Calu3 (cell line): ENCODE data around the gene ISG20L2. TPM values are rescaled to one million over a fixed set of nuclear protein-coding genes. Genes with fewer than 3 reads are reported as not detected.

Experiments used
- BruUV-seq: library from RNA; stranded (reverse); fragments of 400-500 nt; replicated peaks from 2 replicates; lab custom pipeline; 2021; lab: Mats Ljungman, UMichigan
- CTCF ChIA-PET: fragments of 300-600 bp; sonication (Branson Sonifier 250); formaldehyde crosslinking; loops from one replicate; lab custom pipeline; 2022; ENCODE audit warnings: antibody characterized with exemption; lab: Charles Lee
- DNase-seq: peaks from one replicate; pipeline ENCODE4 v3.0.0; 2022
- H3K27ac Mint-ChIP-seq: one replicate; pipeline ENCODE4 v1.8.0; 2022; ENCODE audit warnings: mixed read lengths; ENCODE audit not compliant: unreplicated experiment
- H3K27me3 Mint-ChIP-seq: one replicate; pipeline ENCODE4 v1.8.0; 2022; ENCODE audit warnings: mixed read lengths; ENCODE audit not compliant: unreplicated experiment
- H3K36me3 Mint-ChIP-seq: one replicate; pipeline ENCODE4 v1.8.0; 2022; ENCODE audit warnings: mild to moderate bottlenecking, moderate library complexity, mixed read lengths; ENCODE audit not compliant: insufficient read depth, unreplicated experiment
- H3K4me1 Mint-ChIP-seq: one replicate; pipeline ENCODE4 v1.8.0; 2022; ENCODE audit warnings: mild to moderate bottlenecking, low read depth, mixed read lengths; ENCODE audit not compliant: unreplicated experiment
- H3K4me3 Mint-ChIP-seq: one replicate; pipeline ENCODE4 v1.8.0; 2022; ENCODE audit warnings: mild to moderate bottlenecking, low read depth, moderate library complexity, mixed read lengths; ENCODE audit not compliant: unreplicated experiment
- H3K9me3 Mint-ChIP-seq: one replicate; pipeline ENCODE4 v1.8.0; 2022; ENCODE audit warnings: low read depth, mixed read lengths; ENCODE audit not compliant: unreplicated experiment
- CTCF ChIP-seq: fragments of 200-600 bp; IDR thresholded peaks from one replicate; pipeline ENCODE4 v1.8.0; 2022; ENCODE audit warnings: antibody characterized with exemption; ENCODE audit not compliant: unreplicated experiment
- intact Hi-C: fragments of 100-400 bp; cut with micrococcal nuclease; formaldehyde crosslinking; loops from one replicate; pipeline ENCODE4 v1.10.0; 2022; ENCODE audit not compliant: unreplicated experiment
- total RNA-seq: library from RNA; stranded (reverse); gene quantifications from 2 replicates; pipeline ENCODE4 v1.2.3, GENCODE V29; 2022

ISG20L2 gene
- total RNA-seq, 1 experiment from 2014 or later, result 61.6 TPM

GRCh38 chr1:156775799-156776198, 47.2 kb upstream of the ISG20L2 start:
- Mint-ChIP-seq H3K9me3 (no peaks in the 10 kb centered on the region), H3K4me3 (no peak overlapping the region), H3K4me1 (peaks cover 43% of the 10 kb centered on the region), H3K27ac (no peak overlapping the region), H3K27me3 (no peaks in the 10 kb centered on the region), H3K36me3 (peaks cover 46% of the 10 kb centered on the region)
- CTCF ChIA-PET, result interaction anchor here (0.7 kb wide), 1 partner anchor 49 kb away, joined by 3 read pairs; no protein-coding TSS in a partner anchor
- no peak for DNase-seq
- no TSS peak for BruUV-seq
- intact Hi-C loops, result no loop called here
- no peak for TF ChIP-seq CTCF

GRCh38 chr1:156773607-156774006, 45.0 kb upstream of the ISG20L2 start:
- CTCF ChIA-PET, result interaction anchor here (1.1 kb wide), 1 partner anchor 35 kb away, joined by 3 read pairs; no protein-coding TSS in a partner anchor
- TF ChIP-seq CTCF, result peak; percentile 17
- H3K27ac Mint-ChIP-seq, result no peak overlapping the region
- DNase-seq, result no peak
- H3K9me3 Mint-ChIP-seq, result no peaks in the 10 kb centered on the region
- H3K4me1 Mint-ChIP-seq, result peaks cover 59% of the 10 kb centered on the region
- H3K36me3 Mint-ChIP-seq, result peaks cover 50% of the 10 kb centered on the region
- no peaks in the 10 kb centered on the region for H3K27me3 Mint-ChIP-seq
- intact Hi-C loops, result no loop called here
- BruUV-seq, result no TSS peak
- H3K4me3 Mint-ChIP-seq, result no peak overlapping the region

GRCh38 chr1:156772728-156773497, 44.3 kb upstream of the ISG20L2 start:
- intact Hi-C loops, result no loop called here
- Mint-ChIP-seq H3K27me3 (no peaks in the 10 kb centered on the region), H3K36me3 (peaks cover 45% of the 10 kb centered on the region), H3K4me3 (no peak overlapping the region), H3K4me1 (peaks cover 57% of the 10 kb centered on the region), H3K9me3 (no peaks in the 10 kb centered on the region), H3K27ac (no peak overlapping the region)
- CTCF ChIA-PET, result interaction anchor here (1.1 kb wide), 1 partner anchor 34 kb away, joined by 3 read pairs; no protein-coding TSS in a partner anchor
- DNase-seq, result no peak
- TF ChIP-seq CTCF, result no peak
- BruUV-seq, result no TSS peak

- Mint-ChIP-seq H3K27ac (no peak overlapping the region), H3K4me3 (no peak overlapping the region), H3K9me3 (no peaks in the 10 kb centered on the region), H3K36me3 (peaks cover 45% of the 10 kb centered on the region), H3K4me1 (peaks cover 50% of the 10 kb centered on the region), H3K27me3 (no peaks in the 10 kb centered on the region)
- no TSS peak for BruUV-seq
- DNase-seq, result no peak
- CTCF ChIA-PET, result interaction anchor here (1.1 kb wide), 1 partner anchor 33 kb away, joined by 3 read pairs; no protein-coding TSS in a partner anchor
- intact Hi-C loops, result no loop called here
- TF ChIP-seq CTCF, result no peak
Observed at GRCh38 chr1:156772222-156772621, 43.7 kb upstream of the ISG20L2 start.
